Spleen (tissue), 11 donors: Measurements from ENCODE around the gene FOXI1. TPM values are rescaled to one million over a fixed set of nuclear protein-coding genes. Genes with fewer than 3 reads are reported as not detected.

Experiments
- DNase-seq: peaks from one replicate; pipeline ENCODE4 v3.0.0-alpha.2; 2020
- H3K27ac ChIP-seq, 8 donors: fragments of 200-600 bp; sonication (generic) in 7 of 8; 1 replicate in 4 of 8; 2 replicates in 4 of 8; pipeline versions ENCODE4 v1.5.0 to v1.8.0; 2016 to 2021; ENCODE audit warnings: inconsistent platforms in 4 of 8, mild to moderate bottlenecking in 4 of 8, moderate library complexity in 1 of 8
- H3K27me3 ChIP-seq, 7 donors: fragments of 200-600 bp; sonication (generic) in 6 of 7; replicated peaks in 1 of 7; 1 replicate in 4 of 7; 2 replicates in 3 of 7; pipeline versions ENCODE4 v1.5.0 to v1.8.0; 2016 to 2021; ENCODE audit warnings: inconsistent platforms in 3 of 7, mild to moderate bottlenecking in 1 of 7
- H3K36me3 ChIP-seq, 6 donors: fragments of 200-600 bp; sonication (generic) in 5 of 6; 1 replicate in 4 of 6; 2 replicates in 2 of 6; pipeline versions ENCODE4 v1.5.0 to v1.8.0; 2016 to 2021; ENCODE audit warnings: inconsistent platforms in 2 of 6
- H3K4me1 ChIP-seq, 6 donors: fragments of 200-600 bp; sonication (generic) in 5 of 6; 1 replicate in 3 of 6; 2 replicates in 3 of 6; pipeline versions ENCODE4 v1.5.0 to v1.8.0; 2016 to 2021; ENCODE audit warnings: inconsistent platforms in 3 of 6
- H3K4me3 ChIP-seq, 8 donors: fragments of 200-600 bp; sonication (generic) in 7 of 8; 1 replicate in 4 of 8; 2 replicates in 4 of 8; pipeline versions ENCODE4 v1.5.0 to v1.8.0; 2016 to 2021; ENCODE audit warnings: inconsistent platforms in 4 of 8, mild to moderate bottlenecking in 4 of 8, moderate library complexity in 2 of 8
- H3K9me3 ChIP-seq, 8 donors: fragments of 200-600 bp; sonication (generic) in 7 of 8; 1 replicate in 4 of 8; 2 replicates in 4 of 8; pipeline versions ENCODE4 v1.5.0 to v1.8.0; 2016 to 2021; ENCODE audit warnings: inconsistent platforms in 4 of 8
- POLR2A ChIP-seq, 3 donors: fragments of 450-650 bp; IDR thresholded peaks; one replicate each; pipeline ENCODE4 v1.5.1; 2017; ENCODE audit warnings: antibody characterized with exemption in 3 of 3, mild to moderate bottlenecking in 1 of 3
- POLR2AphosphoS5 ChIP-seq, 3 donors: sonication (generic); formaldehyde crosslinking; IDR thresholded peaks; one replicate each; pipeline ENCODE4 v1.5.1; 2017; ENCODE audit warnings: antibody characterized with exemption in 3 of 3
- WGBS, 5 donors: extraction: QIAGEN DNeasy Blood & Tissue Kit in 3 of 5; methylation state at CpG; one replicate each; pipeline versions ENCODE4 v1.1.5 to v1.1.7; 2013 to 2018; 5-methylcytosine and 5-hydroxymethylcytosine counted together
- intact Hi-C: fragments of 100-400 bp; cut with DNase I; formaldehyde crosslinking; loops from one replicate; pipeline ENCODE4 v1.15.0; 2023; ENCODE audit warnings: low total_unique reads
- polyA plus RNA-seq, 3 donors: library from polyadenylated mRNA; stranded (reverse); fragments of 200-250 nt; gene quantifications; one replicate each; pipeline ENCODE4 v1.2.1, GENCODE V29; 2013
- total RNA-seq, 7 donors: library from RNA; depleted of rRNA in 3 of 7; stranded (reverse); fragments of >200 nt in 3 of 7; fragmentation: NEBNext Ultra II Directional in 4 of 7; extraction: Animal tissue kit (Norgen Biotek cat#: 25700) in 4 of 7; gene quantifications; one replicate each; pipeline versions ENCODE4 v1.1.0 to v1.2.1, GENCODE V29; 2016 to 2021
- TF ChIP-seq, protein P1 (sequence below), 11 experiments: fragments of 200-600 bp in 7 of 11; fragments of 450-650 bp in 4 of 11; sonication (generic) in 4 of 11; IDR thresholded peaks in 8 of 11; conservative IDR thresholded peaks in 3 of 11; 1 replicate in 7 of 11; 2 replicates in 4 of 11; pipeline versions ENCODE4 v1.4.0 to v1.8.0; 2016 to 2021; ENCODE audit warnings: antibody characterized with exemption in 11 of 11, inconsistent platforms in 4 of 11, mild to moderate bottlenecking in 1 of 11
- donor health status: healthy with polysubstance abuse.
- donor health status: DM: no; HTN: no; CAD: no; lungs with moderate emphysema.
- donor health status: DM: no; HTN: no; CAD: no.
- donor health status: Bipolar disorder and iron deficiency.
- donor health status: healthy.
- donor health status: DM: no; HTN: no; CAD: no.
- donor health status: DM: yes; HTN: yes; CAD: no.

FOXI1 gene
- total and polyA plus RNA-seq, 10 donors: not detected

GRCh38 chr5:170132976-170133448 lies 27.3 kb downstream of the FOXI1 start:
- no peak overlapping the region for H3K4me3 ChIP-seq
- H3K36me3 ChIP-seq: no peaks in the 10 kb centered on the region
- peaks cover 0 to 16% (median 5%) of the 10 kb centered on the region in 6 donors for H3K4me1 ChIP-seq
- 59 to 86% (median 75%) methylated on average over 3 of the region's 3 CpGs for WGBS, 5 donors
- no peak overlapping the region for H3K27ac ChIP-seq
- peaks cover 0 to 10% (median 0%) of the 10 kb centered on the region in 8 donors for H3K9me3 ChIP-seq
- no peak for DNase-seq
- TF ChIP-seq, protein P1, sequence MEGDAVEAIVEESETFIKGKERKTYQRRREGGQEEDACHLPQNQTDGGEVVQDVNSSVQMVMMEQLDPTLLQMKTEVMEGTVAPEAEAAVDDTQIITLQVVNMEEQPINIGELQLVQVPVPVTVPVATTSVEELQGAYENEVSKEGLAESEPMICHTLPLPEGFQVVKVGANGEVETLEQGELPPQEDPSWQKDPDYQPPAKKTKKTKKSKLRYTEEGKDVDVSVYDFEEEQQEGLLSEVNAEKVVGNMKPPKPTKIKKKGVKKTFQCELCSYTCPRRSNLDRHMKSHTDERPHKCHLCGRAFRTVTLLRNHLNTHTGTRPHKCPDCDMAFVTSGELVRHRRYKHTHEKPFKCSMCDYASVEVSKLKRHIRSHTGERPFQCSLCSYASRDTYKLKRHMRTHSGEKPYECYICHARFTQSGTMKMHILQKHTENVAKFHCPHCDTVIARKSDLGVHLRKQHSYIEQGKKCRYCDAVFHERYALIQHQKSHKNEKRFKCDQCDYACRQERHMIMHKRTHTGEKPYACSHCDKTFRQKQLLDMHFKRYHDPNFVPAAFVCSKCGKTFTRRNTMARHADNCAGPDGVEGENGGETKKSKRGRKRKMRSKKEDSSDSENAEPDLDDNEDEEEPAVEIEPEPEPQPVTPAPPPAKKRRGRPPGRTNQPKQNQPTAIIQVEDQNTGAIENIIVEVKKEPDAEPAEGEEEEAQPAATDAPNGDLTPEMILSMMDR (IDR thresholded peaks at IDR 0.05 in 8 of 11, conservative IDR thresholded peaks at IDR 0.05 in 3 of 11): no peak
- TF ChIP-seq POLR2A (IDR thresholded peaks at IDR 0.05): no peak
- no peak for TF ChIP-seq POLR2AphosphoS5 (IDR thresholded peaks at IDR 0.05)
- peaks cover 0 to 40% (median 0%) of the 10 kb centered on the region in 7 donors for H3K27me3 ChIP-seq
- intact Hi-C loops: no loop called here

- H3K36me3 ChIP-seq: no peaks in the 10 kb centered on the region
- no peak overlapping the region for H3K27ac ChIP-seq
- no peak for TF ChIP-seq POLR2A (IDR thresholded peaks at IDR 0.05)
- no peak for TF ChIP-seq POLR2AphosphoS5 (IDR thresholded peaks at IDR 0.05)
- TF ChIP-seq, protein P1 (IDR thresholded peaks at IDR 0.05 in 8 of 11, conservative IDR thresholded peaks at IDR 0.05 in 3 of 11): no peak
- DNase-seq: no peak
- 29 to 54% (median 42%) methylated on average over 4 of the region's 4 CpGs for WGBS, 5 donors
- no peak overlapping the region for H3K4me3 ChIP-seq
- H3K9me3 ChIP-seq: peaks cover 0 to 10% (median 0%) of the 10 kb centered on the region in 8 donors
- intact Hi-C loops: no loop called here
- H3K27me3 ChIP-seq: peaks cover 0 to 30% (median 0%) of the 10 kb centered on the region in 7 donors
- H3K4me1 ChIP-seq: peaks cover 0 to 16% (median 5%) of the 10 kb centered on the region in 6 donors
Observed at GRCh38 chr5:170135796-170136490, 30.2 kb downstream of the FOXI1 start.

DNA sequence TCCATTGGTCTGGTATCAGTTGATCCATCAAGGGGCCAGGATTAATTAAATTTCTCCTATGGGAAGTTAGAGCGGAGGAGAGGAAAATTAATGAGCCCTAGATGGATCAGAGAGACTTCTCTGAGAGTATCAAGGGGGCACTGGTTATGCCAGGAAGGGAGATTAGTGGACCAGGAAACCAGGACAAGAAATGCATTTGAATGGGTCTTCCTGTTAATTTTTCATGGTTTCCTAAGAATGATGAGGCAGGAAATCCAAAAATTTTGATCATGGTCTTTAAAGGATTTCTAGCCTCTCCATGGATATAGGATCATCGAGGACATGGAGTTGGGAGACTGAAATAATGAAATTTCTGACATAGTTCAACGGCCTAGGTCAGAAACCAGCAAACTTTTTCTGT lies 30.8 kb downstream of the FOXI1 start:
- DNase-seq: no peak
- Histone ChIP-seq H3K36me3 (no peaks in the 10 kb centered on the region), H3K27me3 (peaks cover 0 to 26% (median 0%) of the 10 kb centered on the region in 7 donors), H3K27ac (no peak overlapping the region), H3K4me3 (no peak overlapping the region), H3K9me3 (peaks cover 0 to 6% (median 0%) of the 10 kb centered on the region in 8 donors), H3K4me1 (peaks cover 0 to 16% (median 5%) of the 10 kb centered on the region in 6 donors)
- 56 to 73% (median 66%) methylated on average over 3 of the region's 3 CpGs for WGBS, 5 donors
- TF ChIP-seq, protein P1 (IDR thresholded peaks at IDR 0.05 in 8 of 11, conservative IDR thresholded peaks at IDR 0.05 in 3 of 11): no peak
- TF ChIP-seq POLR2A (IDR thresholded peaks at IDR 0.05) (no peak), POLR2AphosphoS5 (IDR thresholded peaks at IDR 0.05) (no peak)
- intact Hi-C loops: no loop called here

DNA sequence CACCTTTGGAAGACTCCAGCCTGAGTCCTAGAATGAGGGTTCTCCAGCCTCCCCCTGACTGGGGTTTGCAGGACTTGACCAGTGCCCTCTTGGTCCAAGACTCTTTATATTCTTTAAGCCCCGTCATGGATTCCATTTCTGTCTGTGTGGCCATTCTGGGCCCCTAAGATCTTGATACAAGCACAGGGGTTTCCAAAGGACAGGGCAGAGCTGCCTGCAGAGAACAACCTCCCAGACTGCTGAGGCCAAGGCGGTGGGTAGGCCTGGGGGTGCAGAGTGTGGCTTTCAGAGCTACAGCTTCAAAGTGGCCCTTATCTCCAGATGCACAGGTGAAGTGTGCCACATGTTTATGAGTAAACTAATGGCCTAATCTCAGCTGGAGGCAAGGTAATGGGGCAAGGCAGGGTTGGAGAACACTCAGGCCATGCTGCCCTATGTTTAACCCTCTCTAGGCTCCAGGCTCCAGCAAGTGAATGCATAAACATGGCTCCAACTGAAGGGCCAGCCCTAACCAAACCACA lies 32.1 kb downstream of the FOXI1 start:
- 86 to 94% (median 90%) methylated on average over 2 of the region's 2 CpGs for WGBS, 5 donors
- H3K9me3 ChIP-seq: no peaks in the 10 kb centered on the region
- H3K27ac ChIP-seq: no peak overlapping the region
- peaks cover 0 to 16% (median 5%) of the 10 kb centered on the region in 6 donors for H3K4me1 ChIP-seq
- H3K27me3 ChIP-seq: peaks cover 0 to 13% (median 0%) of the 10 kb centered on the region in 7 donors
- DNase-seq: no peak
- intact Hi-C loops: no loop called here
- no peak for TF ChIP-seq POLR2AphosphoS5 (IDR thresholded peaks at IDR 0.05)
- TF ChIP-seq, protein P1 (IDR thresholded peaks at IDR 0.05 in 8 of 11, conservative IDR thresholded peaks at IDR 0.05 in 3 of 11): no peak
- no peak for TF ChIP-seq POLR2A (IDR thresholded peaks at IDR 0.05)
- H3K4me3 ChIP-seq: no peak overlapping the region
- no peaks in the 10 kb centered on the region for H3K36me3 ChIP-seq
